Colonic mucosa (tissue), 4 donors: ENCODE data around the gene ENTPD6. TPM values are rescaled to one million over a fixed set of nuclear protein-coding genes. Genes with fewer than 3 reads are reported as not detected.

Experiments used
- DNase-seq: peaks from one replicate; pipeline ENCODE4 v3.0.0-alpha.2; 2020
- H3K27ac ChIP-seq: fragments of 200-600 bp; one replicate; pipeline ENCODE4 v1.8.0; 2021
- H3K27me3 ChIP-seq: fragments of 200-600 bp; one replicate; pipeline ENCODE4 v1.8.0; 2021
- H3K36me3 ChIP-seq: fragments of 200-600 bp; one replicate; pipeline ENCODE4 v1.8.0; 2021
- H3K4me1 ChIP-seq: fragments of 200-600 bp; one replicate; pipeline ENCODE4 v1.8.0; 2021; ENCODE audit warnings: mild to moderate bottlenecking
- H3K4me3 ChIP-seq: fragments of 200-600 bp; one replicate; pipeline ENCODE4 v1.8.0; 2021
- H3K9ac ChIP-seq, 2 donors: one replicate each; pipeline ENCODE4 v1.7.0; 2013; ENCODE audit warnings: control low read depth in 2 of 2, low read depth in 2 of 2, low read length in 2 of 2
- H3K9me3 ChIP-seq: fragments of 200-600 bp; one replicate; pipeline ENCODE4 v1.8.0; 2021
- intact Hi-C: fragments of 100-400 bp; cut with DNase I; formaldehyde crosslinking; loops from one replicate; pipeline ENCODE4 v1.14.1; 2022
- total RNA-seq, 2 donors: library from RNA; stranded (reverse); fragmentation: NEBNext Ultra II Directional in 1 of 2; extraction: Animal tissue kit (Norgen Biotek cat#: 25700) in 1 of 2; gene quantifications; one replicate each; pipeline ENCODE4 v1.2.1, GENCODE V29; 2021
- TF ChIP-seq, protein P1 (sequence below): fragments of 200-600 bp; IDR thresholded peaks from one replicate; pipeline ENCODE4 v1.8.0; 2022; ENCODE audit warnings: antibody characterized with exemption, mild to moderate bottlenecking
- donor health status: healthy.
- donor health status: DM: no; HTN: no; CAD: no.
- donor health status: DM: no; HTN: no; CAD: no.

Gene ENTPD6
- total RNA-seq, 2 donors from 2014 or later: 120 to 201 TPM

DNA sequence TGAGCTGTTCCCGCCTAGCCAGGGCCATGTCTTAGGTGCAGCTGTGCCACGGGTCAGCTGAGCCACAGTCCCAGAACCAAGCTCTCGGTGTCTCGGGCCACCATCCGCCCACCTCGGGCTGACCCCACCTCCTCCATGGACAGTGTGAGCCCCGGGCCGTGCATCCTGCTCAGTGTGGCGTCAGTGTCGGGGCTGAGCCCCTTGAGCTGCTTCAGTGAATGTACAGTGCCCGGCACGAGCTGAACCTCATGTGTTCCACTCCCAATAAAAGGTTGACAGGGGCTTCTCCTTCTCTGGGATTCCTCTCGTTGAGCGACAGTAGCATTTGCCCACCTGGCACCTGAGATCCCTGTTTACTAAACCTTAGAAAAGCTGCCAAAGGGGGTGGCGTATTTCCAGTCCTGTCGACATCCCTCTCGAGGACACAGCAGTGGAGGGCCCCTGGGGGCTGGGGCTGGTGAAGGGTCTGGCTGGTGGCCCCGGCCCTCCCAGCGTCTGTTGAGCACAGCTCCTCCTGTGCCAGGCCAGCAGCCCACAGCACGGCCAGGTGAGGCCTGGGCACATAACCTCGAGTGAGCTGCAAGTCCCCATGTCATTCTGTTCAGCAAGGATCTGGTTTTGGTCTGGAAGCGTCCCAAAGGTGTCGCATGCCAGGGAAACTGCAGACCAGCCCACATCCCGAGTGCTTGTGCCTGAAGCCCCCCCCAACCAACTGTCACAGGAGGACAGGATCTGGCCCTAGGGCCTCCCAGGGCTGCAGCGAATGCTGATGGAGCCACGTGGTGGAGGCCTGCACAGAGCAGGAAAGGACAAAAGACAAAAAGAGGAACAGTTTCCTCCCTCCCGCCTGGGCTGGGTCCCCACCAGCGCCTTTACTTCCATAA lies 31.2 kb downstream of the ENTPD6 start:
- H3K27ac ChIP-seq: peak overlapping the region; percentile 15
- intact Hi-C loops: no loop called here
- no peak for DNase-seq
- no peak overlapping the region for H3K9ac ChIP-seq
- H3K36me3 ChIP-seq: no peaks in the 10 kb centered on the region
- TF ChIP-seq, protein P1, sequence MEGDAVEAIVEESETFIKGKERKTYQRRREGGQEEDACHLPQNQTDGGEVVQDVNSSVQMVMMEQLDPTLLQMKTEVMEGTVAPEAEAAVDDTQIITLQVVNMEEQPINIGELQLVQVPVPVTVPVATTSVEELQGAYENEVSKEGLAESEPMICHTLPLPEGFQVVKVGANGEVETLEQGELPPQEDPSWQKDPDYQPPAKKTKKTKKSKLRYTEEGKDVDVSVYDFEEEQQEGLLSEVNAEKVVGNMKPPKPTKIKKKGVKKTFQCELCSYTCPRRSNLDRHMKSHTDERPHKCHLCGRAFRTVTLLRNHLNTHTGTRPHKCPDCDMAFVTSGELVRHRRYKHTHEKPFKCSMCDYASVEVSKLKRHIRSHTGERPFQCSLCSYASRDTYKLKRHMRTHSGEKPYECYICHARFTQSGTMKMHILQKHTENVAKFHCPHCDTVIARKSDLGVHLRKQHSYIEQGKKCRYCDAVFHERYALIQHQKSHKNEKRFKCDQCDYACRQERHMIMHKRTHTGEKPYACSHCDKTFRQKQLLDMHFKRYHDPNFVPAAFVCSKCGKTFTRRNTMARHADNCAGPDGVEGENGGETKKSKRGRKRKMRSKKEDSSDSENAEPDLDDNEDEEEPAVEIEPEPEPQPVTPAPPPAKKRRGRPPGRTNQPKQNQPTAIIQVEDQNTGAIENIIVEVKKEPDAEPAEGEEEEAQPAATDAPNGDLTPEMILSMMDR: no peak
- no peaks in the 10 kb centered on the region for H3K9me3 ChIP-seq
- H3K4me3 ChIP-seq: no peak overlapping the region
- no peaks in the 10 kb centered on the region for H3K4me1 ChIP-seq
- no peaks in the 10 kb centered on the region for H3K27me3 ChIP-seq

DNA sequence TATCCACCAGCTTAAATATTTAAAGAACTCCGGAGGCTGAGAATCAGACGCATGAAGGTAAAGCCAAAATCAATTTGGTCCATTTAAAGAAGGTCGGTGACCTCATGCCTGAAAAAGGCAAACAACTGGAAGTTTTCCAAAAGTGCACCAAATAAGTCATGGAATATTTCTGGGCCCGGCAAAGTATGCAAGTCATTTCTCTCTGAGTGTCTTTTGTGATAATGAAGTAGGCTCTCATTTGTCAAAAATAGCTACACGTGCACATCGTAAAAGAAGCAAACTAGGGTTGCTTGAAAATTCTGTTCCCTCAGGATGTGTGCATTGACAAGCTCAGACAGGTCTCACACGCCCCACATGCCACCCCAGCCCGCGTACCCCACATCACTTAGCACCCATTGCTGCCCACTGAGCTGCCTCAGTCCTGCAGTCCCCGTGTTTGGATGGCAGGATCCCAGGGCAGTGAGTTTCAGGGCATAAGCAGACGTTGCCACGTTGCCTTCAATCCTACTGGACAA lies 31.9 kb downstream of the ENTPD6 start:
- no peaks in the 10 kb centered on the region for H3K9me3 ChIP-seq
- H3K9ac ChIP-seq: no peak overlapping the region
- H3K4me1 ChIP-seq: no peaks in the 10 kb centered on the region
- DNase-seq: no peak
- no peak overlapping the region for H3K4me3 ChIP-seq
- TF ChIP-seq, protein P1: no peak
- peak overlapping the region; percentile 15 for H3K27ac ChIP-seq
- intact Hi-C loops: no loop called here
- no peaks in the 10 kb centered on the region for H3K27me3 ChIP-seq
- no peaks in the 10 kb centered on the region for H3K36me3 ChIP-seq

DNA sequence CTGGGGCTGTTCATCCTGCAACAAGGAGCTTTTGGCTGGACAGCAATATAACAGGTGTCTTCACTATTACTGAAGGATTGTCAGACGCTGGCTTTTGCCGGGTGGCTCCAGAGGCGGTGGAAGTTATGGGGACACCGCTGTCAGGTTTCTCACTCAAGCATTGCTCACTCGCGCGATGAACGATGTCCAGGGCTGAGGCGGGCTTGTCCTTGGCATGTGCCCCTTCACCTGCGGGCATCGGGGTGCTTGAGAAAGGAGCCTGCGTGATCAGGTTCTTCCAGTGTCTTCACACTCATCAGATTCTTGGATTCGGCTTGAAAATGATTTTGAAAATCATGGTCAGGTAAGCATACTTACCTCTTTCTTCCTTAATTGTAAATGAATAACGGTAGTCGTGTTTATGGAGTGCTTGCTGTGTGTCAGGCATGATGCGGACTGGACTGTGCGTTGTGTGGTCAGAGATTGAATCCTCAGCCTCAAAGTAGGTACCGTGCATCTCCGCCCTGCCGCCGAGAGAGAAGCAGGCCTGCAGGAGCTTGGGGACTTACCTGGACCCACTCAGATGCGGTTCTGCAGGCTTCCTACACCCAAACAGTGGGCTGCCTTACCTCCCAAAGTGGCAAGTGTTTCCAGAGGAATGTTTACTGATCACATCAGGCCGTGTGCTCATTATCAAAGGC lies 34.1 kb downstream of the ENTPD6 start:
- H3K36me3 ChIP-seq: no peaks in the 10 kb centered on the region
- H3K9ac ChIP-seq: peak overlapping the region in 1 of 2 donors; percentile 55
- H3K4me1 ChIP-seq: peaks cover under 1% of the 10 kb centered on the region
- no peak for DNase-seq
- intact Hi-C loops: no loop called here
- H3K27ac ChIP-seq: peak overlapping the region; percentile 92
- no peaks in the 10 kb centered on the region for H3K27me3 ChIP-seq
- no peak overlapping the region for H3K4me3 ChIP-seq
- H3K9me3 ChIP-seq: no peaks in the 10 kb centered on the region
- TF ChIP-seq, protein P1: no peak

DNA sequence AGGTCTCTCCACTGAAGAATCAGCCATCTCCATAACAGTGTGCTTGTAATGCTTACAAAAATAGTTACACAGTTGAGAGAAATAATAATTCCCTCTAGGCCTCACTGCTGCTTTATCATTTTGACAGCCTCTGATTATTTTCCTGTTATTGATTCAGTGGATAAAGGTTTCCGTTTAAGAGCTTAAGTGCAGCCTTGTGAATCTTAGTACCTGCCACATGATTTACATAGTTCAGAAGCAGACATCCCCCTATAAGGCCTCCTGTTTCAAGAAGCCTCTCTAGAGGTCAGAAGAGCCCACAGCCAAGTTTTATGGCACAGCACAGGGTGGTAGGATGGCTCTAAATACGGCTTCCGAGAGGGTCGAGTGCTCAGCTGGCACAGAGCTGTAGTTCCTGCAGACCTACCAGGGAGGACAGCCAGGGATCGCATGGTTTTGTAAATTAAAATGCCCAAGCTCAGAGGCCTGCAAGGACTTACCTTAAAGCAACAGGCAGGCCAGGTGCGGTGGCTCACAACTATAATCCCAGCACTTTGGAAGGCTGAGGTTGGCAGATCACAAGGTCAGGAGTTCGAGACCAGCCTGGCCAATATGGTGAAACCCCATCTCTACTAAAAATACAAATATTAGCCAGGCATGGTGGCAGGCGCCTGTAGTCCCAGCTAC lies 34.8 kb downstream of the ENTPD6 start:
- no peak for DNase-seq
- TF ChIP-seq, protein P1: no peak
- Histone ChIP-seq H3K36me3 (no peaks in the 10 kb centered on the region), H3K27me3 (no peaks in the 10 kb centered on the region), H3K4me1 (peaks cover 5% of the 10 kb centered on the region), H3K9me3 (no peaks in the 10 kb centered on the region), H3K27ac (peak overlapping the region; percentile 92), H3K9ac (peak overlapping the region in 1 of 2 donors; percentile 55), H3K4me3 (no peak overlapping the region)
- intact Hi-C loops: no loop called here
